Activated CD8-positive, alpha-beta memory T cell treated with anti-CD3 and anti-CD28 coated beads for 24 hours (primary cell): ENCODE measurements around the gene SERPINB4.

Experiments used
- DNase-seq: peaks from one replicate; pipeline ENCODE4 v3.0.0-alpha.2; 2020

SERPINB4 gene

GRCh38 chr18:63626431-63626830 lies 17.6 kb downstream of the SERPINB4 start:
- no peak for DNase-seq

GRCh38 chr18:63624863-63625262 lies 19.2 kb downstream of the SERPINB4 start:
- DNase-seq = no peak

- no peak for DNase-seq
Measured at GRCh38 chr18:63619661-63620060, 24.4 kb downstream of the SERPINB4 start.

GRCh38 chr18:63617915-63618234 lies 26.2 kb downstream of the SERPINB4 start:
- DNase-seq = no peak

GRCh38 chr18:63617049-63617914 lies 26.8 kb downstream of the SERPINB4 start:
- no peak for DNase-seq

GRCh38 chr18:63613420-63613819 lies 30.6 kb downstream of the SERPINB4 start:
- no peak for DNase-seq

GRCh38 chr18:63606526-63606925 lies 37.5 kb downstream of the SERPINB4 start:
- no peak for DNase-seq

GRCh38 chr18:63604791-63605567 lies 39.1 kb downstream of the SERPINB4 start:
- no peak for DNase-seq

GRCh38 chr18:63603772-63604171 lies 40.3 kb downstream of the SERPINB4 start:
- DNase-seq = no peak

- DNase-seq = no peak
Measured at GRCh38 chr18:63603355-63603754, 40.7 kb downstream of the SERPINB4 start.

GRCh38 chr18:63596964-63597363 lies 47.1 kb downstream of the SERPINB4 start:
- DNase-seq = no peak

- no peak for DNase-seq
Measured at GRCh38 chr18:63592471-63592870, 51.6 kb downstream of the SERPINB4 start.

GRCh38 chr18:63591725-63592124 lies 52.3 kb downstream of the SERPINB4 start:
- DNase-seq = no peak

- DNase-seq = no peak
Measured at GRCh38 chr18:63590966-63591695, 52.9 kb downstream of the SERPINB4 start.

- DNase-seq = no peak
Measured at GRCh38 chr18:63590373-63590772, 53.7 kb downstream of the SERPINB4 start.

GRCh38 chr18:63588909-63589308 lies 55.1 kb downstream of the SERPINB4 start:
- DNase-seq = no peak
